HCT116 (cell line): ENCODE results near the gene EIF2B2. TPM values are rescaled to one million over a fixed set of nuclear protein-coding genes. Genes with fewer than 3 reads are reported as not detected.

Experiments
- ATAC-seq: fragments of 200-7000 bp; cut with Tn5 transposase; 2 replicates; pipeline ENCODE4 v1.9.1; 2020; ENCODE audit warnings: mild to moderate bottlenecking, moderate library complexity
- BruUV-seq: library from RNA; stranded (reverse); fragments of 400-500 nt; replicated peaks from 2 replicates; lab custom pipeline; 2021; lab: Mats Ljungman, UMichigan
- CTCF ChIA-PET: fragments of 300-600 bp; sonication (Branson Sonifier 250); formaldehyde crosslinking; loops from one replicate; lab custom pipeline; 2021; ENCODE audit warnings: antibody characterized with exemption; lab: Charles Lee
- POLR2A ChIA-PET: fragments of 300-600, 350-600 bp; sonication (Branson Sonifier 250); formaldehyde crosslinking; loops from one replicate; lab custom pipeline; 2021; ENCODE audit warnings: antibody characterized with exemption; lab: Charles Lee
- RAD21 ChIA-PET, 2 experiments: fragments of 300-600 bp; sonication (Branson Sonifier 250); formaldehyde crosslinking; loops; one replicate each; lab custom pipeline; 2023; ENCODE audit warnings: low total read pairs in 2 of 2; ENCODE audit not compliant: uncharacterized antibody in 2 of 2, unreplicated experiment in 2 of 2, low non-redundant PET in 1 of 2; lab: Charles Lee
- DNase-seq: peaks from one replicate; pipeline ENCODE4 v3.0.0-alpha.2; 2010; ENCODE audit warnings: low read depth, low spot score
- H2AFZ ChIP-seq: fragments of 200-600 bp; shearing (Covaris generic), sonication (generic); 2 replicates; pipeline ENCODE4 v1.6.1; 2017; ENCODE audit warnings: low read depth, mixed run types, mixed read lengths, antibody characterized with exemption, low read length; ENCODE audit not compliant: poor library complexity, severe bottlenecking
- H3K27ac ChIP-seq: 2 replicates; pipeline ENCODE4 v1.5.1; 2012; ENCODE audit warnings: low read depth, low read length
- H3K27me3 ChIP-seq: fragments of 200-600 bp; sonication (generic); 2 replicates; pipeline ENCODE4 v1.6.1; 2016; ENCODE audit warnings: mixed run types, low read length, mixed read lengths; ENCODE audit not compliant: insufficient read depth
- H3K36me3 ChIP-seq, 2 experiments: fragments of 200-500 bp in 1 of 2; fragments of 200-600 bp in 1 of 2; sonication (Bioruptor generic) in 1 of 2; sonication (generic) in 1 of 2; 2 replicates each; pipeline versions ENCODE4 v1.5.1 to v1.6.1; 2014 to 2016; ENCODE audit warnings: low read length in 2 of 2, inconsistent platforms in 1 of 2, mixed read lengths in 1 of 2, mixed run types in 1 of 2; ENCODE audit not compliant: insufficient read depth in 2 of 2, control insufficient read depth in 1 of 2
- H3K4me1 ChIP-seq, 2 experiments: fragments of 200-600 bp in 1 of 2; sonication (generic) in 1 of 2; 2 replicates each; pipeline versions ENCODE4 v1.5.1 to v1.6.1; 2012 to 2017; ENCODE audit warnings: low read length in 2 of 2, inconsistent platforms in 1 of 2, mild to moderate bottlenecking in 1 of 2, mixed read lengths in 1 of 2, mixed run types in 1 of 2, moderate library complexity in 1 of 2; ENCODE audit not compliant: insufficient read depth in 2 of 2, control insufficient read depth in 1 of 2
- H3K4me2 ChIP-seq: fragments of 200-600 bp; sonication (generic); 2 replicates; pipeline ENCODE4 v1.6.1; 2017; ENCODE audit warnings: mixed run types, low read length, mixed read lengths
- H3K4me3 ChIP-seq, 2 experiments: fragments of 200-600 bp in 1 of 2; sonication (generic) in 1 of 2; replicated peaks in 1 of 2; 2 replicates each; pipeline ENCODE4 v1.5.1; 2011 to 2016; ENCODE audit warnings: low read length in 2 of 2, control low read depth in 1 of 2, low read depth in 1 of 2, mild to moderate bottlenecking in 1 of 2, mixed read lengths in 1 of 2, mixed run types in 1 of 2
- H3K79me2 ChIP-seq: fragments of 200-600 bp; sonication (generic); 2 replicates; pipeline ENCODE4 v1.6.1; 2017; ENCODE audit warnings: mild to moderate bottlenecking, mixed run types, low read length, moderate library complexity, mixed read lengths; ENCODE audit not compliant: insufficient read depth
- H3K9ac ChIP-seq: fragments of 200-600 bp; sonication (generic); 2 replicates; pipeline ENCODE4 v1.6.1; 2016; ENCODE audit warnings: low read length, mixed read lengths
- H3K9me2 ChIP-seq: fragments of 200-600 bp; sonication (generic), shearing (Covaris generic); 2 replicates; pipeline ENCODE4 v1.6.1; 2017; ENCODE audit warnings: mixed run types, mild to moderate bottlenecking, moderate library complexity; ENCODE audit not compliant: insufficient read depth
- H3K9me3 ChIP-seq, 2 experiments: fragments of 200-500 bp in 1 of 2; fragments of 200-600 bp in 1 of 2; sonication (Bioruptor generic) in 1 of 2; sonication (generic) in 1 of 2; 2 replicates each; pipeline ENCODE4 v1.6.1; 2014 to 2017; ENCODE audit warnings: low read length in 2 of 2, mixed read lengths in 2 of 2, inconsistent platforms in 1 of 2, low read depth in 1 of 2, mild to moderate bottlenecking in 1 of 2, mixed run types in 1 of 2, moderate library complexity in 1 of 2; ENCODE audit not compliant: control insufficient read depth in 1 of 2, insufficient read depth in 1 of 2
- H4K20me1 ChIP-seq: fragments of 200-600 bp; sonication (generic), shearing (Covaris generic); 2 replicates; pipeline ENCODE4 v1.6.1; 2017; ENCODE audit warnings: mixed run types, mild to moderate bottlenecking, moderate library complexity; ENCODE audit not compliant: insufficient read depth
- CBX3 ChIP-seq: IDR thresholded peaks from 2 replicates; pipeline ENCODE4 v1.6.1; 2012; ENCODE audit warnings: low read depth
- CEBPB ChIP-seq: IDR thresholded peaks from 2 replicates; pipeline ENCODE4 v1.6.1; 2012; ENCODE audit warnings: low read depth
- ELF1 ChIP-seq: IDR thresholded peaks from 2 replicates; pipeline ENCODE4 v1.6.1; 2012; ENCODE audit warnings: low read depth, borderline replicate concordance
- EZH2phosphoT487 ChIP-seq: fragments of 200-600 bp; IDR thresholded peaks from 2 replicates; pipeline ENCODE4 v1.6.1; 2018; ENCODE audit warnings: antibody characterized with exemption, borderline replicate concordance
- FOSL1 ChIP-seq: IDR thresholded peaks from 2 replicates; pipeline ENCODE4 v1.6.1; 2012; ENCODE audit warnings: low read depth
- JUND ChIP-seq: IDR thresholded peaks from 2 replicates; pipeline ENCODE4 v1.6.1; 2012
- POLR2A ChIP-seq: IDR thresholded peaks from 2 replicates; pipeline ENCODE4 v1.7.0; 2011; ENCODE audit warnings: borderline replicate concordance; ENCODE audit not compliant: insufficient read depth, insufficient read length; ENCODE audit errors: extremely low read depth
- POLR2AphosphoS5 ChIP-seq: IDR thresholded peaks from 2 replicates; pipeline ENCODE4 v1.6.1; 2011; ENCODE audit warnings: mild to moderate bottlenecking, low read depth, low read length, moderate library complexity
- SP1 ChIP-seq: IDR thresholded peaks from 2 replicates; pipeline ENCODE4 v1.6.1; 2012; ENCODE audit warnings: low read depth
- SRF ChIP-seq: IDR thresholded peaks from 2 replicates; pipeline ENCODE4 v1.6.1; 2012; ENCODE audit warnings: low read depth
- ZFX ChIP-seq: fragments of 450-650 bp; IDR thresholded peaks from 2 replicates; pipeline ENCODE4 v1.6.1; 2017
- ZNF274 ChIP-seq: fragments of 200-500 bp; sonication (Bioruptor generic); IDR thresholded peaks from 2 replicates; pipeline ENCODE4 v1.6.1; 2014; ENCODE audit warnings: mild to moderate bottlenecking, low read depth, low read length, inconsistent platforms
- intact Hi-C: fragments of 100-400 bp; cut with micrococcal nuclease; formaldehyde crosslinking; loops from 2 replicates; pipeline ENCODE4 v1.10.0; 2022
- total RNA-seq: library from RNA; stranded (reverse); gene quantifications from one replicate; pipeline ENCODE4 v1.2.1, GENCODE V29; 2021; ENCODE audit not compliant: unreplicated experiment
- TF ChIP-seq, protein P1 (sequence below): IDR thresholded peaks from 2 replicates; pipeline ENCODE4 v1.6.1; 2012
- TF ChIP-seq, protein P2 (sequence below), 3 experiments: fragments of 200-600 bp in 1 of 3; sonication (generic) in 1 of 3; IDR thresholded peaks in 2 of 3; conservative IDR thresholded peaks in 1 of 3; 2 replicates each; pipeline ENCODE4 v1.5.1; 2012 to 2017; ENCODE audit warnings: low read depth in 2 of 3, low read length in 2 of 3, antibody characterized with exemption in 1 of 3, borderline replicate concordance in 1 of 3, control low read depth in 1 of 3, mild to moderate bottlenecking in 1 of 3, mixed read lengths in 1 of 3, mixed run types in 1 of 3, moderate library complexity in 1 of 3; ENCODE audit not compliant: insufficient read depth in 1 of 3
- TF ChIP-seq, protein P3 (sequence below): IDR thresholded peaks from 2 replicates; pipeline ENCODE4 v1.6.1; 2012

The EIF2B2 gene
- total RNA-seq, 1 experiment from 2014 or later: 54.8 TPM

DNA sequence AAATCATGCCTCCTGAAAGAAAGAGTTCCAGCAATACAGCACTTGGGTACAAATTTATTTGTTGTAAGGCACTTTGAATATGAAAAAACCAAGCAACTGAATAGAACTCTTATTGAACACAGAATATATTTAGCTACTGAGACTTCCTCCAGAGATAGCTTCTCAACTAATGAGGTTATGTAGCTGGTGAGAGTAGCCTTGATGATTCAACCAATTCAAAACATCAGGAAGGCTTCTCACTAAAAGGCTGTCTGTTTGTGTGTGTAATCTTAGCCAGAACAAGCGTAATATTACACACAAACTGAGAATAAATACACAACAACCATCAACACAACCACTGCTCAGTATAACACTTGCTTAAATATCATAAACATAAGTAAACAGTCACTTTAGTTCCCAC, 20.4 kb downstream of the EIF2B2 start:
- Histone ChIP-seq H3K9ac (no peak overlapping the region), H3K9me2 (no peaks in the 10 kb centered on the region), H4K20me1 (no peaks in the 10 kb centered on the region), H3K9me3 (no peaks in the 10 kb centered on the region), H3K27ac (no peak overlapping the region), H2AFZ (no peak overlapping the region), H3K4me1 (no peaks in the 10 kb centered on the region), H3K4me2 (no peak overlapping the region), H3K79me2 (no peaks in the 10 kb centered on the region), H3K27me3 (no peaks in the 10 kb centered on the region), H3K36me3 (peaks cover 9 to 10% of the 10 kb centered on the region in 2 experiments; a peak in 3 of 4 replicates), H3K4me3 (no peak overlapping the region)
- ChIA-PET RAD21 (interaction anchor here in 1 of 2 experiments (1.0 kb wide), 1 partner anchor 65 kb away, joined by 3 read pairs; no protein-coding TSS in a partner anchor), CTCF (interaction anchor here (0.6 to 1.4 kb wide), 4 partner anchors 9 to 162 kb away, joined by 4 to 7 read pairs (median 5); no protein-coding TSS in a partner anchor), POLR2A (no interaction called here)
- no peak for ATAC-seq
- BruUV-seq: no TSS peak
- TF ChIP-seq JUND (no peak), ZFX (no peak), POLR2AphosphoS5 (no peak), ZNF274 (no peak), POLR2A (no peak), CBX3 (no peak), SRF (no peak), CEBPB (no peak), EZH2phosphoT487 (no peak), SP1 (no peak), FOSL1 (no peak), ELF1 (no peak)
- TF ChIP-seq, protein P1, sequence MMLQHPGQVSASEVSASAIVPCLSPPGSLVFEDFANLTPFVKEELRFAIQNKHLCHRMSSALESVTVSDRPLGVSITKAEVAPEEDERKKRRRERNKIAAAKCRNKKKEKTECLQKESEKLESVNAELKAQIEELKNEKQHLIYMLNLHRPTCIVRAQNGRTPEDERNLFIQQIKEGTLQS: no peak
- TF ChIP-seq, protein P2, sequence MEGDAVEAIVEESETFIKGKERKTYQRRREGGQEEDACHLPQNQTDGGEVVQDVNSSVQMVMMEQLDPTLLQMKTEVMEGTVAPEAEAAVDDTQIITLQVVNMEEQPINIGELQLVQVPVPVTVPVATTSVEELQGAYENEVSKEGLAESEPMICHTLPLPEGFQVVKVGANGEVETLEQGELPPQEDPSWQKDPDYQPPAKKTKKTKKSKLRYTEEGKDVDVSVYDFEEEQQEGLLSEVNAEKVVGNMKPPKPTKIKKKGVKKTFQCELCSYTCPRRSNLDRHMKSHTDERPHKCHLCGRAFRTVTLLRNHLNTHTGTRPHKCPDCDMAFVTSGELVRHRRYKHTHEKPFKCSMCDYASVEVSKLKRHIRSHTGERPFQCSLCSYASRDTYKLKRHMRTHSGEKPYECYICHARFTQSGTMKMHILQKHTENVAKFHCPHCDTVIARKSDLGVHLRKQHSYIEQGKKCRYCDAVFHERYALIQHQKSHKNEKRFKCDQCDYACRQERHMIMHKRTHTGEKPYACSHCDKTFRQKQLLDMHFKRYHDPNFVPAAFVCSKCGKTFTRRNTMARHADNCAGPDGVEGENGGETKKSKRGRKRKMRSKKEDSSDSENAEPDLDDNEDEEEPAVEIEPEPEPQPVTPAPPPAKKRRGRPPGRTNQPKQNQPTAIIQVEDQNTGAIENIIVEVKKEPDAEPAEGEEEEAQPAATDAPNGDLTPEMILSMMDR (IDR thresholded peaks at IDR 0.05 in 2 of 3, conservative IDR thresholded peaks at IDR 0.05 in 1 of 3; ENCODE audit: borderline replicate concordance in 1 of 3, insufficient read depth in 1 of 3, low read depth in 2 of 3, low read length in 2 of 3): no peak
- TF ChIP-seq, protein P3, sequence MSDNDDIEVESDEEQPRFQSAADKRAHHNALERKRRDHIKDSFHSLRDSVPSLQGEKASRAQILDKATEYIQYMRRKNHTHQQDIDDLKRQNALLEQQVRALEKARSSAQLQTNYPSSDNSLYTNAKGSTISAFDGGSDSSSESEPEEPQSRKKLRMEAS: no peak
- intact Hi-C loops: no loop called here
- DNase-seq: no peak
